KBM-7 (cell line): Measurements from ENCODE around the gene FREM1.

Experiments
- DNase-seq: peaks from one replicate; pipeline ENCODE4 v3.0.0-alpha.2; 2015
- in situ Hi-C: fragments of 300-500 bp; cut with MboI; formaldehyde crosslinking; loops from 2 replicates; pipeline ENCODE4 v1.14.3; 2020; ENCODE audit warnings: low sequenced_read_pairs, low pct_unique_long_range_greater_than_20kb, mixed read lengths

The FREM1 gene

DNA sequence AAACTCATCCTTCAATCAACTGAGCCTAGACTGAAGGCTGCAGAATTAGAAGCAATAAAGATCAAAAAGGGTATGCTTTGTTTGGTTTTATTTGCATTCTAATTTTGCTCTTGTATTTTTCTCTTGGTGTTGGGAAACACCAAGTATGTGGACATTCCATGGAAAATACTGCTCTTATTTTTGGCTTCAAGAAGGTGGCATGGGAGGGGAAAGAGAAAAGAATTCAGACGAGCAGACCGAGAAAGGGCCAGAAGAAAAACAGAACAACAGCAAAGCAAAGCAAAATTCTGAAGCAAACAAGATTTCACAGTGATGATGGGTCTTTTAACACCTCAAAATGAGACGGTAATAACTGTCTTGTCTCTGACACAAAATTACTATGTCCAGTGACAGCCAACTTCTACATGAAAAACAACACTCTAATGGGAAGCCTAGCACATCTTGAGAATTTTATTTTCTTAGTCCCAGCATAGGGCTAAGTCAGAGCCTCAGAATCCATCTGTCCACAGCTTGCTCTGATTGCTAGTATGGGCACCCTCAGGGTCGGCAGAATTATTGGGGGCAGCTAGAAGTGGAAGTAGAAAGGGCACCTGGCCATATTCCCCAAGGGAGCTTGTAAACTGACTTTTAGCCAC is 26.8 kb downstream of the FREM1 start:
- no peak for DNase-seq
- in situ Hi-C loops = no loop called here

GRCh38 chr9:14882090-14882489 is 28.1 kb downstream of the FREM1 start:
- in situ Hi-C loops = no loop called here
- no peak for DNase-seq

- DNase-seq = no peak
- in situ Hi-C loops = no loop called here
Measured at GRCh38 chr9:14881006-14881405, 29.2 kb downstream of the FREM1 start.

DNA sequence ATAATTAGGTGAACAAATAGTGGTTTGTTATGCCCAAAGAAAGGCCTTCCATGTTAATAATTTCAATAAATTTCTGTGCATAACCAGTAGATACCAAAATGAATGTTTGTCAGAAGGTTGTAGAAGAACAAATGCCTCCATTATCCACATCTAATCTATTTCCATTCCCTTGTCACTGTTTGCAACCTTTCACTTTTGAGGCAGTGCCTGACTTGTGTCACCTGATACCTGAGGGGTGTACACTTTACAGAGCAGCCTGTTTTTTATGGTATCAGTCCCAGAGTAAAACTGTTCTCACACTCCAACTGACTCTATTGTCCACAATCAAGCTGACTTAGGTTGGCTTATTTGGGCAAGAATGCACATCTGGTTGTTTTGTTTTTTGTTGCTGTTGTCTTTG is 40.1 kb downstream of the FREM1 start:
- no peak for DNase-seq
- in situ Hi-C loops = no loop called here

- in situ Hi-C loops = no loop called here
- no peak for DNase-seq
Measured at GRCh38 chr9:14869671-14870070, 40.6 kb downstream of the FREM1 start.

DNA sequence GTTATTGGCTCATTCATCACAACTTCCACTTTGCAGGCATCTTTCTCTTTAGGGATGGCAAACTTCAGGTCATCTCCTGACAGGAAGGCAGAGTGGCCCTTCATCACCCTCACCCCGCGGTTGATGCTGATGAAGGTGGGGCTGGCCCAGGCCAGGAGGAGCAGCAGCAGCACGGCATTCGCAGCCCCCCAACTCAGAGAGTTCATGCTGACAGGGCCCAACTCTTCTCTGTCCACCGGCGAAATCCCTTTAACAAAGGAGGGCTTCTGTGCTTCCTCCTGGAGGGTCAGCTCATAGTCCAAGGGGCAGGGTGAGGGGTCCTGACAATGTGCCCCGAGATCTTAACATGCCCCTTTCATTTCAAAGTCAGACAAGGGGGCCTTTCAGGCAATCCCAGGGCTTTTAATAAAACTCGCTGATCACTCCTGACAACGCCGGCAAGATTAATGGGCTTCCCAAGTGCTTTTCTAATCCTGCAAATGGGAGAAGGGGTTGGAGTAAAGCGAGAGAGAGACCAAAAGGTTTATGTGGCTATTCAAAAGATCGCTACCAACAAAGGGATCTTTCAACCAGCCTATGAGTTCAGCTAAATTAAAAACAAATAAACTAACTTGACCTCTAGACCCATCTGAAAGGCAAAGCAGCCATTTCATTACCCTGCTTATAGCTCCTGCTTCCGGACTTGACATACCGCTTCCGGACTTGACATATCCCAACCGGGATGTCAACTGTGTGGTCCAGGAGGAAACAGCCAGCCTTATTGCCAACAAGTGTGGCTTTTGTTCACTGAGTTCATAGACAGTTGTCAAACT is 41.2 kb downstream of the FREM1 start:
- in situ Hi-C loops = no loop called here
- no peak for DNase-seq

GRCh38 chr9:14868418-14868771 is 41.8 kb downstream of the FREM1 start:
- DNase-seq = no peak
- in situ Hi-C loops = no loop called here

GRCh38 chr9:14866200-14866749 is 44.0 kb downstream of the FREM1 start:
- in situ Hi-C loops = no loop called here

GRCh38 chr9:14864309-14864708 is 45.9 kb downstream of the FREM1 start:
- no peak for DNase-seq
- in situ Hi-C loops = no loop called here

More at GRCh38 chr9:14866200-14866749, 44.0 kb downstream of the FREM1 start:
- no peak for DNase-seq

- DNase-seq = no peak
- in situ Hi-C loops = no loop called here
Measured at GRCh38 chr9:14863402-14863801, 46.8 kb downstream of the FREM1 start.

DNA sequence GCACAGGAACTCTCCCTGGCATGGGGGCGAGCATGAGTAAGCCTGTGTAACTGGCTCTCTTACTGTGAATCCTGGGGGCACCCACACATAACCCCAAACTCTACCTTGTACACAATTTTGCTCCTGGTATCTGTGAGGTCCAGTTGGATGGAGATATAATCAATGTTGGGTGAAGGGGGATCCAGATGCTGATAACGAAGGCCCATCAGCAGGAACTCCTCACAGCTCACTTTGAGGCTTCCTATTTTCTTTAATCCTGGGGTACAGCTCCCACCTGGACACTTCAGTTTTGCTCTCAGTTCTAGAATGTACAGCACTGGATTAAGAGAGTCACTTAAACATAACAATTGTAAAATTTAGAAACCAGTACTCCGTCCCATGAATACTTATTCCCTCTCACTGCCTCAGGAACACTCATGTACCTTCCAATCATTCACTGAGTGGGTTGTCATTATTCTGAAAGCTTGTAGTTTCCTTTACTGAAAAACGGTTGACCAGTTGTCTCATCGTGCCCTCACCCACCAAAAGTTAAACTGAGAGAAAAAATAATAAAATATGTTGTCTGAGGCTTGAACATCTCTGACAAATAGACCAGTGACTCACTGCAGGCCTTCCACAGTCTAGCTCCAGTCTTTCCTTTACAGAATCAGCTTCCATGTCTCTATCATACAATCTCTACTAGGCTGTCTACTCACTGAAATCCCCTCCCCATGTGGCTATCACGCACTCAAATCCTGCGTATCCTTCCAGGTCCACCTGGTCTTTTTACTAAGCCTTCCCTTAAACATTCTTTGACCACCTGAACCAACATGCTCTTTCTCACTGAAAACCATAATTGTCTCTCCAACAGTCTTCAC is 52.6 kb downstream of the FREM1 start:
- no peak for DNase-seq
- in situ Hi-C loops = no loop called here

DNA sequence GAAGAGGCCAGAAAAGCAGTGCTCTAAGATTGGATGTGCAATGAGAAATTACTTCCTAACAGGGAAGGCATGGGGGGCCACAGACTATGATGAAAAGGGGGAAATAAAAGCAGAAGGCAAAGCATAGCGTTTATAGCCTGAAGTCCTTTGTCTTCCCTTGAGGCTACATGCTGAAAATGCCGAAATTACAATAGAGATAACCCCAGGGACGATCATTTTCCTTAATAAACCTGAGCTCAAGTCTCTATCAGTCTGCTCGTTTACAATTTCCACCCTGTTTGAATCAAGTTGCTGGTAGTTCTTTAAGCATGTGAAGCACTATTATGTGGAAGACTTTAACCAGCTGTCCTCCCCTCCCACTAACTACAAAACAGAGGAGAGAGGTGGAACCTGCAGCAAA is 60.4 kb downstream of the FREM1 start:
- DNase-seq = no peak
- in situ Hi-C loops = no loop called here

- in situ Hi-C loops = no loop called here
- DNase-seq = no peak
Measured at GRCh38 chr9:14849296-14849695, 60.9 kb downstream of the FREM1 start.

DNA sequence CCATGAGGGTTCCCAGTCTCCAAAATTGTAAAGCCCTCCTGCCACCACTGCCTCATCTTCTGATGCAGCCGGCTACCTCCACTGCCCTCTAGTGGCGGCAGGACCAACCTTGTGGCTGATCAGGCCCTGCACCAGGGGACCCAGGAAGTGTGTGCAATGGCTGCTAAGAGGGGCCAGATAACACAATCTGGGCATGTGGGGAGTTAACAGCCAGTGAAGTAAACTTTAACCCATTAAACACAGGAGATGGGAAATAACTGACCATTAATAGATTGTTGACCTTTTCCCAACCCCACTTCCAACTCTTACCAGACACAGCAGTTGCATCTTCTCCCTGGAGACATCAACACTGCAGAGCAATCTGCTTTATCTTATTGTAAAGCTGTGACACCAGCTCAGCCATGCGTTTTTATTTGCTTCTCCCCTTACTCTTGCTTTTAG is 63.3 kb downstream of the FREM1 start:
- peak; percentile 52 for DNase-seq
- in situ Hi-C loops = no loop called here

- in situ Hi-C loops = no loop called here
- DNase-seq = no peak
Measured at GRCh38 chr9:14843163-14843562, 67.1 kb downstream of the FREM1 start.

GRCh38 chr9:14842269-14842668 is 68.0 kb downstream of the FREM1 start:
- no peak for DNase-seq
- in situ Hi-C loops = no loop called here

- no peak for DNase-seq
- in situ Hi-C loops = no loop called here
Measured at GRCh38 chr9:14838701-14839100, 71.5 kb downstream of the FREM1 start.

GRCh38 chr9:14836885-14837284 is 73.3 kb downstream of the FREM1 start:
- DNase-seq = no peak
- in situ Hi-C loops = no loop called here

- in situ Hi-C loops = no loop called here
- DNase-seq = no peak
Measured at GRCh38 chr9:14831661-14832060, 78.6 kb downstream of the FREM1 start.

DNA sequence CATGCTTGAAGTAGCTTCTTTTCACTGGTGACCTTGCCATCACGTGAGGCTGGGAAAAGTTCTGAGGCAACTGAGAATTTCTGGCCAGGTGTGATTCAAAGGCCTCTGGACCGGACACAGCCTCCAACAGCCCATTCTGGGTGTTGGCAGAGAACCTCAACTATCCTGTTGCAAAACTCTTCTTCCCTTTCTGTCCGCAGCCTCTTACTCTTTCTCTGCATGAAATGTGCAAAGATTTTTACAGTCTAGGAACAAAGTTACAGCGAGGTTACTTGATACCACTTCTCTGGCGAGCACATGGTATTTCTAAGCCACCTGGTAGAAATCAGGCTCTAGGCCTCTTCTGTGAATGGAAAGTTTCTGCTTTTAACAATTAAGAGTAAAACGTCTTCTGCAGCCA is 79.2 kb downstream of the FREM1 start:
- no peak for DNase-seq
- in situ Hi-C loops = no loop called here
